ENCODE results near the gene CA5B. TPM values are rescaled to one million over a fixed set of nuclear protein-coding genes. Genes with fewer than 3 reads are reported as not detected.
A peak's percentile ranks its signal among the peaks of the same experiment; 100 is the strongest.

The CA5B gene
- total RNA-seq, 1 experiment from 2014 or later: 8.3 TPM

DNA sequence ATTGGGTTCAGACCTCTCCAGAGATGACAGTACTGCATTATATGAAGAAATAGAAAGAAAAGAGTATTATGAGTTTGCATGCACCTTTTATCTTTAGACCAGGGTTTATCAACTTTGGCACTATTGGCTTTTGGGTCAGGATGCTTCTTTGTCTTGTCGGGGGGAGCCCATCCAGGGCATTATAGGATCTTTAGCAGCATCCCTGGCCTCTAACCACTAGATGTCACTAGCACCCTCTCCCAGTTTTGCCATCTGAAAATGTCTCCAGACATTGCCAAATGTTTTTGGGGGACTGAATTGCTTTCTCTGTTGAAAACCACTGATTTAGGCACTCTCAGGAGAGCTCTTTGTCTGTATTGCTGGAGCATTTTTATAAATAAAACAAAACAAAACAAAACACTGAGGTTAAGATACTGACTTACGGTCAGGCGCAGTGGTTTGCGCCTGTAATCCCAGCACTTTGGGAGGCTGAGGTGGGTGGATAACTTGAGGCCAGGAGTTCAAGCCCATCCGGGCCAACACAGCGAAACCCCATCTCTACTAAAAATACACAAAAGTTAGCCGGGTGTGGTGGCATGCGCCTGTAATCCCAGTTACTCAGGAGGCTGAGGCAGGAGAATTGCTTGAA, 23.6 kb downstream of the CA5B start:
- no peak overlapping the region for H3K14ac ChIP-seq (ENCODE audit: insufficient read depth, low read length)
- no peaks in the 10 kb centered on the region for H3K23me2 ChIP-seq (ENCODE audit: insufficient read length, low read depth, low read length, poor library complexity, severe bottlenecking)
- no peak overlapping the region for H4K91ac ChIP-seq (ENCODE audit: insufficient read length, low read depth, low read length)
- peak overlapping the region; percentile 67 for H3T11ph ChIP-seq (ENCODE audit: low read length)
- no peaks in the 10 kb centered on the region; the same call in 1 of the 2 replicates for H3K4me1 ChIP-seq (ENCODE audit: insufficient read depth, low read length)
- H3K27me3 ChIP-seq (ENCODE audit: insufficient read depth, low read length): no peaks in the 10 kb centered on the region
- no peaks in the 10 kb centered on the region for H4K20me1 ChIP-seq (ENCODE audit: control insufficient read depth, insufficient read depth, insufficient read length)
- H2BK15ac ChIP-seq (ENCODE audit: low read depth, low read length): no peak overlapping the region
- no peak overlapping the region for H2AK5ac ChIP-seq (ENCODE audit: insufficient read length, low read length)
- H3K79me2 ChIP-seq (ENCODE audit: insufficient read depth, low read length): no peaks in the 10 kb centered on the region
- no peak overlapping the region for H3K4me3 Mint-ChIP-seq
- TF ChIP-seq, protein P1, sequence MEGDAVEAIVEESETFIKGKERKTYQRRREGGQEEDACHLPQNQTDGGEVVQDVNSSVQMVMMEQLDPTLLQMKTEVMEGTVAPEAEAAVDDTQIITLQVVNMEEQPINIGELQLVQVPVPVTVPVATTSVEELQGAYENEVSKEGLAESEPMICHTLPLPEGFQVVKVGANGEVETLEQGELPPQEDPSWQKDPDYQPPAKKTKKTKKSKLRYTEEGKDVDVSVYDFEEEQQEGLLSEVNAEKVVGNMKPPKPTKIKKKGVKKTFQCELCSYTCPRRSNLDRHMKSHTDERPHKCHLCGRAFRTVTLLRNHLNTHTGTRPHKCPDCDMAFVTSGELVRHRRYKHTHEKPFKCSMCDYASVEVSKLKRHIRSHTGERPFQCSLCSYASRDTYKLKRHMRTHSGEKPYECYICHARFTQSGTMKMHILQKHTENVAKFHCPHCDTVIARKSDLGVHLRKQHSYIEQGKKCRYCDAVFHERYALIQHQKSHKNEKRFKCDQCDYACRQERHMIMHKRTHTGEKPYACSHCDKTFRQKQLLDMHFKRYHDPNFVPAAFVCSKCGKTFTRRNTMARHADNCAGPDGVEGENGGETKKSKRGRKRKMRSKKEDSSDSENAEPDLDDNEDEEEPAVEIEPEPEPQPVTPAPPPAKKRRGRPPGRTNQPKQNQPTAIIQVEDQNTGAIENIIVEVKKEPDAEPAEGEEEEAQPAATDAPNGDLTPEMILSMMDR (conservative IDR thresholded peaks at IDR 0.05): peak; percentile 95
- no CpG with 5 or more reads among the region's 8 CpGs for WGBS (ENCODE audit: extremely low coverage, insufficient read length, low lambda C conversion rate)
- H3K9ac ChIP-seq (ENCODE audit: extremely low read depth, insufficient read length, low read length): no peak overlapping the region
- H3K36me3 Mint-ChIP-seq (ENCODE audit: insufficient read depth in 1 of 3, low read depth in 3 of 3): peaks cover 7 to 31% (median 22%) of the 10 kb centered on the region in 3 experiments
- H3K27ac ChIP-seq (ENCODE audit: insufficient read length, low read depth, low read length): no peak overlapping the region
- no peaks in the 10 kb centered on the region for H3K9me3 ChIP-seq (ENCODE audit: control insufficient read depth, low read depth, low read length)
- H3K79me1 ChIP-seq (ENCODE audit: insufficient read depth, low read depth, low read length, poor library complexity, severe bottlenecking): no peaks in the 10 kb centered on the region
- no peaks in the 10 kb centered on the region for H3K27me3 Mint-ChIP-seq (ENCODE audit: low read depth)
- no peak overlapping the region for H2BK12ac ChIP-seq (ENCODE audit: insufficient read length, low read depth, low read length)
- 0 out of 7 replicates have a peak overlapping the region, but pooled peaks of 1 of the 3 experiments have one; percentile 44 for H3K27ac Mint-ChIP-seq
- no peak overlapping the region for H3K18ac ChIP-seq (ENCODE audit: insufficient read length, low read depth, low read length)
- no peak overlapping the region for H3K4me2 ChIP-seq (ENCODE audit: insufficient read depth, insufficient read length, low read length)
- no peak overlapping the region for H4K8ac ChIP-seq (replicated peaks; ENCODE audit: insufficient read length, low read depth, low read length)
- H3K4me1 Mint-ChIP-seq: peaks cover 18 to 28% of the 10 kb centered on the region in 2 experiments
- DNase-seq: peak; percentile 60
- no peak overlapping the region for H3K4ac ChIP-seq (ENCODE audit: low read depth, low read length)
- peaks cover 3 to 8% of the 10 kb centered on the region in 2 experiments; a peak in 3 of 5 replicates for H3K9me3 Mint-ChIP-seq
- H3K23ac ChIP-seq (ENCODE audit: insufficient read length, low read depth, low read length): no peak overlapping the region
- no peak overlapping the region for H3K56ac ChIP-seq (ENCODE audit: insufficient read length, low read depth, low read length)
- H2BK20ac ChIP-seq (ENCODE audit: low read depth, low read length, poor library complexity, severe bottlenecking): no peak overlapping the region
- no peak overlapping the region for H4K5ac ChIP-seq (ENCODE audit: insufficient read length, low read depth, low read length)
- no peak overlapping the region for H2BK120ac ChIP-seq (ENCODE audit: low read depth, low read length, poor library complexity, severe bottlenecking)
- no peak overlapping the region for H2AFZ ChIP-seq (ENCODE audit: low read length)
- H2BK5ac ChIP-seq (ENCODE audit: insufficient read length, low read length): no peak overlapping the region

All from H9 (cell line).